Measurements from ENCODE around the gene SRGAP1. TPM values are rescaled to one million over a fixed set of nuclear protein-coding genes. Genes with fewer than 3 reads are reported as not detected.
A peak's percentile ranks its signal among the peaks of the same experiment; 100 is the strongest.

SRGAP1 gene
- 0.34 TPM for polyA plus RNA-seq (2012; ENCODE audit: missing spikeins)

DNA sequence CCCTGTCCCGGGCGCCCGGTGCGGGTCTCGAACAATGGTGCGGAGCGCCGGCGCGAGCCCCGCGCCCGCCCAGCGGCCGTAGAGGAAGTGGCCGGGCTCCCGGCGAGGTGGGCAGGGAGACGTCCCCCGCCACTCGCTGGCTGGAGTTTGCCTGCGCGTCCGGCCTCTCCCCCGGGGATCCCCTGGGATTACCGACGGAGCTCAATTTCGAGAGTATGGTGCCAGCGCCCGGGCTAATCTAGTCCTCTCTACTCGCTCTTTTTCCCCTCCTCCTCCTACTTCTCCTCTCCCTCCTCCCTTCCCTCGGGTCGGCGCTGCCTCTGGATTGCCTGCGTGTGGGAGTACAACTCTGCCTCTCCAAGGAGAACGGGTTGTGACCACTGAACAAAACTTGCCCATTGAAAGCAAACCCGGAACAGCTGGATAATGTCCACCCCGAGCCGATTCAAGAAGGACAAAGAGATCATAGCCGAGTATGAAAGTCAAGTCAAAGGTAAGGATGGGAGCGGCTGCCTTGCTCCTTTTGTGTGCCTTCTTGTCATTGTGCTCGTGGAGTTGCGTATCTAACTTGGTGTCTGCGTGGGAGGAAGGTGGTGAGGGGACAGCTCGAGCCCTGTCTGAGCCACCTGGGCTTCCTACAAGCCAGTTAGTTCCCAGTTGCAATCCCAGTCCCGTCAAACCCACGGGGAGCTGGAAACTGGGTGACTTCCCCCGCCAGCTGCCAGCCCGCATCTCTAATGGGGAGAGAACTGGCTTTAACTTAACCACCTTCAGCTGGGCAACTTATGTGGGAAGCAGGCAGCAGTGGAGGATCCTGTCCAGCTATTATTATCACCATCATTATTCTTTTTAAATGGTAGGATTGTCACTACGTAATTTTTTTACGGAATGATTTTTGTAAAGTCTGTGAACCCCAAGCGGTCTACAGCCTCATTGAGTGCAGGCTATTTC lies at the start of gene SRGAP1:
Gene SRGAP1 (plus strand): TSS at position 310 of the 951 bp plus-strand sequence. CDS start 117 bp downstream, at position 427.
- TF ChIP-seq TAF1 (IDR thresholded peaks at IDR 0.05; ENCODE audit: borderline replicate concordance, low read depth, low read length) (no peak), POLR2A (IDR thresholded peaks at IDR 0.05; ENCODE audit: low read depth, low read length) (no peak), POLR2AphosphoS5 (IDR thresholded peaks at IDR 0.05; ENCODE audit: low read depth, low read length) (no peak)
- no peak for FAIRE-seq
- no peak for DNase-seq (ENCODE audit: insufficient read length)

DNA sequence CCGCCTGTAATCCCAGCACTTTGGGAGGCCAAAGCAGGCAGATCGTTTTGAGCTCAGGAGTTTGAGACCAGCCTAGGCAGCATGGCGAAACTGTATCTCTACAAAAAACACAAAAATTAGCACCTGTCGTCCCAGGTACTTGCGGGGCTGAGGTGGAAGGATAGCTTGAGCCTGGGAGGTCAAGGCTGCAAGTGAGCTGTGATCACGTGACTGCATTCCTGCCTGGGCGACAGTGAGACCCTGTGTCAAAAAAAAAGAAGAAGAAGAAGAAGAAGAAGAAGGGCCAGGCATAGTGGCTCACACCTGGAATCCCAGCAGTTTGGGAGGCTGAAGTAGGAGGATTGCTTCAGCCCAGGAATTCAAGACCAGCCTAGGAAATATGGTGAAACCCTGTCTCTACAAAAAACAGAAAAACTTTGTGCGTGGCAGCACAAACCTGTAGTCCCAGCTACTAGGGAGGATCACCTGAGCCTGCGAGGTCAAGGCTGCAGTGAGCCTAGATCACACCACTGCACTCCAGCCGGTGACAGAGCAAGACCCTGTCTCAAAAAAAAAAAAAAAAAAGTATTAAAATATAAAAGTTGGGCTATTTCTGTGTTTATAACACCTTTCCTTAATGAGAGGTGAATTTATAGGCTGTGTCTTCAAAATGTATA lies 49.3 kb upstream of the SRGAP1 start:
- DNase-seq (ENCODE audit: insufficient read length) (no peak), FAIRE-seq (no peak)
- no peak for TF ChIP-seq POLR2AphosphoS5 (IDR thresholded peaks at IDR 0.05; ENCODE audit: low read depth, low read length)
- TF ChIP-seq TAF1 (IDR thresholded peaks at IDR 0.05; ENCODE audit: borderline replicate concordance, low read depth, low read length): no peak
- no peak for TF ChIP-seq POLR2A (IDR thresholded peaks at IDR 0.05; ENCODE audit: low read depth, low read length)

DNA sequence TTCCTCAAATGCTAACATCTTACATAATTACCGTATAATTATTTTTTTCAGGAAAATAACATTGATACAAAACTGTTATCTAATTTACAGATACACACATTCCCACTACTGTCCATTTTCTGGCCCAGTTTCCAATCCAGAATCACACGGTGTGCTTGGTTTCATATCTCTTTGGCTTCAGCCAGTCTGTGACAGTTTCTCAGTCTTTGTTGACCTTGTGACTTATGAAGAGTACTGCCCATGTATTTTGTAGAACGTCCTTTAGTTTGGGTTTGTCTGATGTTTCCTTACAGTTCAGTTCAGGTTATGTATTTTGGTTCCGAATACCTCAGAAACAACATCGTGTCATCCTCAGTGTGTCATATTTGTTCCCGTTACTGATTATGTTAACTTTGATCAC lies 48.6 kb upstream of the SRGAP1 start:
- DNase-seq (ENCODE audit: insufficient read length): no peak
- TF ChIP-seq POLR2AphosphoS5 (IDR thresholded peaks at IDR 0.05; ENCODE audit: low read depth, low read length): no peak
- no peak for FAIRE-seq

DNA sequence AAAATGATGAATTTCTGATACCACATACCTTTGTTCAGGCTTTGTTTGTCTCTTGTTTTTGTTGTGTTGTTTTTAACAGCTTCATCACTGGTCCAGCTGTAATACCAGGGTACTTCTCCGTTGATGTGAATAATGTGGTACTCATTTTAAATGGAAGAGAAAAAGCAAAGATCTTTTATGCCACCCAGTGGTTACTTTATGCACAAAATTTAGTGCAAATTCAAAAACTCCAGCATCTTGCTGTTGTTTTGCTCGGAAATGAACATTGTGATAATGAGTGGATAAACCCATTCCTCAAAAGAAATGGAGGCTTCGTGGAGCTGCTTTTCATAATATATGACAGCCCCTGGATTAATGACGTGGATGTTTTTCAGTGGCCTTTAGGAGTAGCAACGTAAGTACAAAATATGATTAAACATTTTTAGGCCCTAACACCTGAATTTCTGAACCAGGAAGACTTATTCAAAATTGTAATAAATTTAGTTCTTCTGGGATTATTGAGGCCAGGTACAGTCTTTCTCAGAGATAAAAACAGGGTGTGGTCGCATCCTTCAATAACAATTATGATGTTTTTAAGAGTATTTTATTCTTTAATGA lies 42.4 kb upstream of the SRGAP1 start:
- peak; percentile 72 for FAIRE-seq
- no peak for DNase-seq (ENCODE audit: insufficient read length)
- TF ChIP-seq POLR2A (IDR thresholded peaks at IDR 0.05; ENCODE audit: low read depth, low read length) (no peak), TAF1 (IDR thresholded peaks at IDR 0.05; ENCODE audit: borderline replicate concordance, low read depth, low read length) (no peak), POLR2AphosphoS5 (IDR thresholded peaks at IDR 0.05; ENCODE audit: low read depth, low read length) (no peak)

DNA sequence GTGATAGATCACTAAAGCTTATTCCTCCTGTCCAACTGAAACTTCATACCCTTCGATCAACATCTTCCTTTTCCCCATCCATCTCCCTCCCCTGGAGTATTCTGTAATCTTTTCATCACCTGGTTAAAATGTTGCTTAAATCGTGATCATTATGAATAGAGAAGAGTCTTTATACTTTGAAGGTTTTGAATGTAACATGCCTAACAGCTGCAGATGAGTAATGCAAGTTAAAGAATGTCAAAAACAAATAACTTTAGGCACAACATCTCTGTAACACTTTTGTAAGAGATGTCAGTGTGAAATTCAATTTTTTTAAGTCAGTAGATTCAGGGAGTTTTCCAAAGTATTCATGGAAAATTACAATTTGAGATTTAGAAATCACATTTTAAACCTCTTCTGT lies 39.8 kb upstream of the SRGAP1 start:
- FAIRE-seq (no peak), DNase-seq (ENCODE audit: insufficient read length) (no peak)
- no peak for TF ChIP-seq POLR2A (IDR thresholded peaks at IDR 0.05; ENCODE audit: low read depth, low read length)
- no peak for TF ChIP-seq POLR2AphosphoS5 (IDR thresholded peaks at IDR 0.05; ENCODE audit: low read depth, low read length)
- no peak for TF ChIP-seq TAF1 (IDR thresholded peaks at IDR 0.05; ENCODE audit: borderline replicate concordance, low read depth, low read length)

DNA sequence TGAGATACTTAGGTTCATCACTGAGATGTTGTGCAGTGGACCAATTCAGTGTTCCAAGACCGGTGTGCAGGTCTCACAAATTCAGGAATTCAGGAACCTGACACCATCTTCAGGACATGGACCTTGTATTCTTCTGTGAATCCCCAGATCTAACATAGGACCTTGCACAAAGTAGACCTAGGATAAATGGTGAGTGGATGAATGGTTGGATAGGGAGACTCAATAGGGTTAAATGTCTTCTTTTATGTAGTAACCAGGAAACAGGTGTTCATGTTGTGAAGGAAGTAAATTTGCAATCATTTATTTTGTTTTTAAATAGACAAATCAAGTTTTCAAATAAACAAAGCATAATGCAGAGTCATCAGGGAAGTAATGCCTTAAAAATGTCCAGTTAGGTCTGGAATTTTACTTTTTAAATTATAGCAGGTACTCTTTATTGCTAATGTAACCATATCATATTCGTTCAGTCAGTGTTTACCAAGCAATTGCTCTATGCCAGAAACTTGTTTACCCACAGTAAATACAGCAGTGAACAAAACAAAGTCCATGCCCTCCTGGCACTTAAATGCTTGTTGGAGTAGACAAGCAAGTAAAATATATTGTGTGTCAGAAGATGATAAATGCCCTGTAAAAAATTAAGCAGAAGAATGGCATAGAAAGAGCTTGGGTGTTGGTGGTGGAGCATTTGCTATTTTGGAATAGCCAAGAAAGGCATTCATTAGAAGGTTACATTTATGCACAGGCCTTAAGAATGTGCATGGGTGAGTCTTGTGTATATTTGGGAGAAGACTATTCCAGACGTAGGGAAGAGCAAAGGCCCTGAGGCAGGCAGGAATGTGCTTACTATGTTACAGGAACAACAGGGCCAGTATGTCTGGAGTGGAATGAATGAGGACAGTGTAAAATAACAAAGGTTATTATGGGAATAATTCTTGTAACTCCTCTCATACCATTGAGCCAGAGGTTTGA lies 38.5 kb upstream of the SRGAP1 start:
- no peak for FAIRE-seq
- no peak for TF ChIP-seq POLR2A (IDR thresholded peaks at IDR 0.05; ENCODE audit: low read depth, low read length)
- no peak for DNase-seq (ENCODE audit: insufficient read length)

DNA sequence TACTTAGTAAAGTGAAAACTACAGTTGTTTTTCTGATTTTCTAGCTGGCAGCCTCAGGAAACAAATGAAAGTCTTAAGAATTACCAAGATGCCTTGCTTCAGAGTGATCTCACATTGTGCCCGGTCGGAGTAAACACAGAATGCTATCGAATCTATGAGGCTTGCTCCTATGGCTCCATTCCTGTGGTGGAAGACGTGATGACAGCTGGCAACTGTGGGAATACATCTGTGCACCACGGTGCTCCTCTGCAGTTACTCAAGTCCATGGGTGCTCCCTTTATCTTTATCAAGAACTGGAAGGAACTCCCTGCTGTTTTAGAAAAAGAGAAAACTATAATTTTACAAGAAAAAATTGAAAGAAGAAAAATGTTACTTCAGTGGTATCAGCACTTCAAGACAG lies 35.9 kb upstream of the SRGAP1 start:
- DNase-seq (ENCODE audit: insufficient read length) (no peak), FAIRE-seq (no peak)
- TF ChIP-seq POLR2A (IDR thresholded peaks at IDR 0.05; ENCODE audit: low read depth, low read length) (no peak), POLR2AphosphoS5 (IDR thresholded peaks at IDR 0.05; ENCODE audit: low read depth, low read length) (no peak), TAF1 (IDR thresholded peaks at IDR 0.05; ENCODE audit: borderline replicate concordance, low read depth, low read length) (no peak)

DNA sequence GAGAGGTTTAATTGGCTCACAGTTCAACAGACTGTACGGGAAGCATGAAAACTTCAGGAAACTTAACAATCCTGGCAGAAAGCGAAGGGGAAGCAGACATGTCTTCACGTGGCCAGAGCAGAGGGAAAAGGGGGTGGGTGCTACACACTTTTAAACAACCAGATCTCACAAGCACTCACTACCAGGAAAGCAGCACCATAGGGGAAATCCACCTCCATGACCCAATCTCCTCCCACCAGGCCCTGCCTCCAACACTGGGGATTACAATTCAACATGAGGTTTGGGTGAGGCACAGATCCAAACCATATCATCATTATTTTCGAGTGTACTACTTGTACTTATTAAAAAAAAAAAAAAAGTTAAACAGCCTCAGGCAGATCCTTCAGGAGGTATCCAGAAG lies 34.9 kb upstream of the SRGAP1 start:
- no peak for DNase-seq (ENCODE audit: insufficient read length)
- FAIRE-seq: no peak
- no peak for TF ChIP-seq TAF1 (IDR thresholded peaks at IDR 0.05; ENCODE audit: borderline replicate concordance, low read depth, low read length)
- TF ChIP-seq POLR2A (IDR thresholded peaks at IDR 0.05; ENCODE audit: low read depth, low read length): no peak
- no peak for TF ChIP-seq POLR2AphosphoS5 (IDR thresholded peaks at IDR 0.05; ENCODE audit: low read depth, low read length)

DNA sequence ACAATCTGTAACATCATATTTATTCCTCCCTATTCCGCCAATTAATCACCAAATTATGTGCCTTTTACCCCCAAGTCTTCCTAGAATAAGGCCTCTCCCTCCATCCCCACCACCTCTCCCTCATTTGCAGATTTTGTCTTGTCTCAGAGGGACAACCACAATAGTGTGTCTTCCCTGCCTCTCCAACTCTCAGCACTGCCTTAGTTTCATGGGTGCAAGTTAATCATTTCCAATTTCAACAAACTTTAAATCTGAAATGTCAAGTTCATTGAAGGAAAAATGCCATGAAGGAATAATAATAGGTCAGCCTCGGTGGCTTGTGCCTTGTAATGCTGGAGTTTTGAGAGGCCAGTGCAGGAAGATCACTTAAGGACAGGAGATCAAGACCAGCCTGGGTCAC lies 33.2 kb upstream of the SRGAP1 start:
- DNase-seq (ENCODE audit: insufficient read length) (no peak), FAIRE-seq (no peak)
- no peak for TF ChIP-seq POLR2AphosphoS5 (IDR thresholded peaks at IDR 0.05; ENCODE audit: low read depth, low read length)
- no peak for TF ChIP-seq TAF1 (IDR thresholded peaks at IDR 0.05; ENCODE audit: borderline replicate concordance, low read depth, low read length)
- no peak for TF ChIP-seq POLR2A (IDR thresholded peaks at IDR 0.05; ENCODE audit: low read depth, low read length)

DNA sequence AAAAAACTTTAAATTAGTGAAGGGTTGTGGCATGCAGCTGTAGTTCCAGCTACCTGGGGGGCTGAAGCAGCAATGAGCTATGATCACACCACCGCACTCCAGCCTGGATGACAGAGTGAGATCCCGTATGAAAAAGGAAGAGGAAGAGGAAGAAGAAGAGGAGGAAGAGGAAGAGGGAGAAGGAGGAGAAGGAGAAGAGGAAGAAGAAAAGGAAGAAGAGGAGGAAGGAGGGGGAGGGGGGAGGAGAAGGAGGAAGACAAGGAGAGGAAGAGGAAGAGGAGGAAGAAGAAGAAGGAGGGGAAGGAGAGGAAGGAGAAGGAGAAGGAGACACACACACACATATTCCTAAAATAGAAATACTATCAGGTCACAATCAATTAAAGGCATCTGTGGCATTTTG lies 32.7 kb upstream of the SRGAP1 start:
- DNase-seq (ENCODE audit: insufficient read length) (no peak), FAIRE-seq (no peak)
- TF ChIP-seq TAF1 (IDR thresholded peaks at IDR 0.05; ENCODE audit: borderline replicate concordance, low read depth, low read length) (no peak), POLR2AphosphoS5 (IDR thresholded peaks at IDR 0.05; ENCODE audit: low read depth, low read length) (no peak), POLR2A (IDR thresholded peaks at IDR 0.05; ENCODE audit: low read depth, low read length) (no peak)
